ENCODE data around the gene SH3RF1.

SH3RF1 gene

GRCh38 chr4:169270810-169271691, at the start of gene SH3RF1:
Gene SH3RF1 (minus strand): TSS chr4:169270956. CDS start chr4:169269212, 1,744 bp downstream.
- TF ChIP-seq GATA2 (IDR thresholded peaks at IDR 0.05; ENCODE audit: low read depth, low read length) = no peak
- no peak for TF ChIP-seq GATA3 (IDR thresholded peaks at IDR 0.05; ENCODE audit: low read depth, low read length)

- TF ChIP-seq GATA3 (IDR thresholded peaks at IDR 0.05; ENCODE audit: low read depth, low read length) (no peak), GATA2 (IDR thresholded peaks at IDR 0.05; ENCODE audit: low read depth, low read length) (no peak)
Observed at GRCh38 chr4:169315530-169316343, 45.0 kb upstream of the SH3RF1 start.

DNA sequence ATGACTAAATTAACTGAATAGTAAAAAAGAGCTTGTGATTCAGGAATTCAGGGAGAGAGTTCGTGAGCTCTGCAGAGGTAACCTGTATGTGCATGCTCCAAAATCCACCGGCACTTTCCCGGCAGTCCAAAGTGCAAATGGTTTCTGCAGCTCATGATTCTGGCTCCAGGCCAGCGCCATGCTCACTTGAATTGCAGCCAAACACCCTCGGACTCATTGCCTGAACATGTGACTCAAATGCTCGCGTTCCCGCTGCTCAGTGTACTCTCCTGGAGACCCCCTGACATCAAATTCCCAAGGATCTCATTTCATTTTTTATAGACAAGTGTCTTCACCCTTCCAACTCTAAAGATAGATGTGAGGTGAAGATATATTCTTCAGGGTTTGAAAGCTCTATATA, 44.1 kb upstream of the SH3RF1 start:
- no peak for TF ChIP-seq GATA3 (IDR thresholded peaks at IDR 0.05; ENCODE audit: low read depth, low read length)
- no peak for TF ChIP-seq GATA2 (IDR thresholded peaks at IDR 0.05; ENCODE audit: low read depth, low read length)

DNA sequence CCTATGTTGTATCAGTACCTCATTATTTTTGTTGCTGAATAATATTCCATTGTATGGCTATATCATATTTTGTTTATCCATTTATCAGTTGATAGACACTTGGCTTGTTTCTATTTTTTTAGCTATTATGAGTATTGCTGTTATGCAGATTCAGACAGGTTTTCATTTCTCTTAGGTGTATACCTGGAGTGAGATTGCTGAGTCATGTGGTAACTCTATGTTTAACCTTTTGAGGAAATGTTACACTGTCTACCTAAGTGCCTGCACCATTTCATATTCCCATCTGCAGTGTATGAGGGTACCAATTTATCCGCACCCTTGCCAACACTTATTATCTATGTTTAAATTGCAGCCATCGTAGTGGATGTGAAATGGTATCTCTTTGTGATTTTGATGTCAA, 43.0 kb upstream of the SH3RF1 start:
- TF ChIP-seq GATA3 (IDR thresholded peaks at IDR 0.05; ENCODE audit: low read depth, low read length) (no peak), GATA2 (IDR thresholded peaks at IDR 0.05; ENCODE audit: low read depth, low read length) (no peak)

DNA sequence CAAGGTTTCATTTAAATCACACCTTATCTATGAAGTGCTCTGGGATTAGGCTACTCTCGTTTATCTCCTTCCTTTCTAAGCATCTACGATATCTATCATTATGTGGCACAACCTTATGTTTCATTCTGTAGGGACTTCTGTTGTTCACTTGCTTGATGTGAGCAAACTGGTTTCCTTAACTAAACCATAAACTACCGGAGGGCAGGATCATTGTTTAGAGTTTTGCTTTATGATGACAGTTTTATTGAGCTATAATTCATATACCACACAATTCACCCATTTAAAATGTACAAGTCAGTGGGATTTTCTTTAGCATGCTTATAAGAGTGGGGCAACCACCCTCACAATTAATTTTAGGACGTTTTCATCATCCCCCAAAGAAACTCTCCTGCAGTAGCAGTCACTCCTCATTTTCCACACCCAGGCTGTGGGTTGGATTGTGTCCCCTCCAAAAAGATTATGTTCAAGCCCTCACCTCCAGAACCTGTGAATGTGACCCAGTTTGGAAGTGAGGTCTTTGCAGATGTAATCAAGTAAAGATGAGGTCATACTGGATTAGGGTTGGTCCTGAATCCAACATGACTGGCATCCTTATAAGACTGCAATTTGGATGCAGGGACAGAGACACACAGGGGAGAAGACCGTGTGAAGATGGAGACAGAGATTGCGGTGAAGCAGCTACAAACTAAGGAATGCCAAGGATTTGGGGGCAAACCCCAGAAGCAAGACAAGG, 42.1 kb upstream of the SH3RF1 start:
- TF ChIP-seq GATA2 (IDR thresholded peaks at IDR 0.05; ENCODE audit: low read depth, low read length) = no peak
- TF ChIP-seq GATA3 (IDR thresholded peaks at IDR 0.05; ENCODE audit: low read depth, low read length) = no peak

- TF ChIP-seq GATA2 (IDR thresholded peaks at IDR 0.05; ENCODE audit: low read depth, low read length) (no peak), GATA3 (IDR thresholded peaks at IDR 0.05; ENCODE audit: low read depth, low read length) (no peak)
Observed at GRCh38 chr4:169311643-169312365, 41.0 kb upstream of the SH3RF1 start.

- TF ChIP-seq GATA3 (IDR thresholded peaks at IDR 0.05; ENCODE audit: low read depth, low read length) (no peak), GATA2 (IDR thresholded peaks at IDR 0.05; ENCODE audit: low read depth, low read length) (no peak)
Observed at GRCh38 chr4:169309326-169309967, 38.7 kb upstream of the SH3RF1 start.

DNA sequence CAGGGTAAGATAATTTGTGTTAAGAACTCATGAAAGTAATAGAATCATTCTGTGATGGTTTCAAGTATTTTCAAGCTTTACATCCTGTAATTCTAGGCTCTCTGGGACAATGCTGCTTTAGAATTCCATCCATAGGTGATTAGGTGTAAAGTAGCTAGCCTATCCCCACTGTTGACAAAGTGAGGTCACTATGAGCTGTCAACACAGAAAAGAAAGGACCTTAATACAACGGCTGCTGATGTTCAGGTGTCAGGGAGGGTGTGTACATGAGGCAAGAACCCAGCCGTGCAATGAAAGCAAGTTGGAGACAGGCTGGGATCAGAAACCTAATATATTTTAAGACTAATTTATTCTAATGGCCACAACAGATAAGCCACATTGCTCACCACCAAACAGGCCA, 36.8 kb upstream of the SH3RF1 start:
- no peak for TF ChIP-seq GATA2 (IDR thresholded peaks at IDR 0.05; ENCODE audit: low read depth, low read length)
- TF ChIP-seq GATA3 (IDR thresholded peaks at IDR 0.05; ENCODE audit: low read depth, low read length) = no peak

DNA sequence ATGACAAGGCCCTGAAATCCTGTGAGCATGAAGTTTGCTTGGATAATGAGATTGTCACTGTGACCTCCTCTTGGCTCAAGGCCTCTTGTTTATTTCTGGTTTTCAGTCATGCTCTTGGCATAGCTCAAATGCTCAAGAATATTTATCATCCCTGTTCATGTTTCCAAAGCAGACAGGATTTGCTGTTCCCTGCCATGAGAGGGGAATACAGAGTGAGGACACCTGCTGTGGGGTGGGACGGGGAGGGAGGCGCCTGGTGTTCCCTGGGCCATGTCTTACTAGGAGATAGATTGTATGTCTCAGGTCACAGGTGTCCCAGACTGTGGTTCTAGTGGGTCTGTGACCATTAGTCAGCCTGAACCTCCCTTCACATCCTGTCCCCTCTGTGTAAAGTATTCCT, 34.9 kb upstream of the SH3RF1 start:
- TF ChIP-seq GATA2 (IDR thresholded peaks at IDR 0.05; ENCODE audit: low read depth, low read length) = no peak

DNA sequence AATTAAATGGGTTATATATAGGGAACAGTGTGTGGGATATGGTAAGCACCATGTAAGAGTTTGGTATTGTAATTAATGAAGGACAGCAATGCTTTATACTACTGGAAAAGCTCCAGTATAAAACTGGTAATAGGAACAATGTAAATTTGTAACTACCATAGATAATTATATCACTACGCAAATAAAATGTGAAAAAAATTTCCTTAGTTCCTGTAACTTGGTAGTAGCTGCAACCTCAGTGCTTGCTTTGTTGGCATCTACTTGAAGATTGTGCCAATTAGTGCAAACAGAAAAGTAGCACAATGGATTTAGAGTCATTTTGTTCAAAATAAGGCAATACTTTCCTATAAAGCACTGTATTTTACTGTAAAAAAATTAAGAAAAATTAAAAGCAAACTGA, 34.4 kb upstream of the SH3RF1 start:
- TF ChIP-seq GATA2 (IDR thresholded peaks at IDR 0.05; ENCODE audit: low read depth, low read length) = no peak

- TF ChIP-seq GATA3 (IDR thresholded peaks at IDR 0.05; ENCODE audit: low read depth, low read length) = no peak
Observed at GRCh38 chr4:169295822-169296221, 25.1 kb upstream of the SH3RF1 start.

- TF ChIP-seq GATA3 (IDR thresholded peaks at IDR 0.05; ENCODE audit: low read depth, low read length) = no peak
- no peak for TF ChIP-seq GATA2 (IDR thresholded peaks at IDR 0.05; ENCODE audit: low read depth, low read length)
Observed at GRCh38 chr4:169293343-169294176, 22.8 kb upstream of the SH3RF1 start.
